Astrocyte (in vitro differentiated cells and primary cell): ENCODE measurements around the gene IGDCC3.

Source experiments
- CTCF ChIP-seq: IDR thresholded peaks from 2 replicates; pipeline ENCODE4 v1.5.1; 2011; ENCODE audit warnings: low read depth, mild to moderate bottlenecking, inconsistent platforms, low read length, moderate library complexity; ENCODE audit not compliant: insufficient read depth
- EZH2 ChIP-seq: IDR thresholded peaks from 2 replicates; pipeline ENCODE4 v1.6.1; 2012; ENCODE audit warnings: mild to moderate bottlenecking, low read length, inconsistent platforms; ENCODE audit not compliant: insufficient read depth

GRCh38 chr15:65426216-65426853 lies 48.5 kb upstream of the IGDCC3 start:
- TF ChIP-seq CTCF = no peak
- no peak for TF ChIP-seq EZH2
